BJ (cell line): ENCODE data around the gene AGTRAP. TPM values are rescaled to one million over a fixed set of nuclear protein-coding genes. Genes with fewer than 3 reads are reported as not detected.

Experiments
- CTCF ChIA-PET: fragments of 350-600 bp; formaldehyde crosslinking; extraction: SDS; loops from one replicate; lab custom pipeline; 2021; ENCODE audit warnings: antibody characterized with exemption, inconsistent platforms; lab: Yijun Ruan, JAX
- POLR2A ChIA-PET: fragments of 300-600 bp; sonication (Branson Sonifier 250); formaldehyde crosslinking; extraction: SDS; loops from one replicate; lab custom pipeline; 2021; ENCODE audit warnings: antibody characterized with exemption; lab: Charles Lee
- DNase-seq: peaks from one replicate; pipeline ENCODE4 v3.0.0-alpha.2; 2011; ENCODE audit warnings: low read depth
- H3K27me3 ChIP-seq: 2 replicates; pipeline ENCODE4 v1.6.0; 2011; ENCODE audit warnings: low read length; ENCODE audit not compliant: control insufficient read depth, insufficient read depth
- H3K36me3 ChIP-seq: 2 replicates; pipeline ENCODE4 v1.5.1; 2011; ENCODE audit warnings: low read length; ENCODE audit not compliant: control insufficient read depth, insufficient read depth
- H3K4me3 ChIP-seq: 2 replicates; pipeline ENCODE4 v1.5.1; 2011; ENCODE audit warnings: low read depth, mild to moderate bottlenecking, control low read depth, low read length
- CTCF ChIP-seq: IDR thresholded peaks from 2 replicates; pipeline ENCODE4 v1.5.1; 2011; ENCODE audit warnings: low read depth, mild to moderate bottlenecking, control low read depth, inconsistent platforms, low read length, moderate library complexity; ENCODE audit not compliant: insufficient read depth
- polyA plus RNA-seq: library from polyadenylated mRNA; depleted of rRNA; stranded (reverse); fragments of >200 nt; gene quantifications from 2 replicates; pipeline ENCODE4 v1.2.3, GENCODE V29; 2011

AGTRAP gene
- polyA plus RNA-seq, 1 experiment = 64.5 TPM

DNA sequence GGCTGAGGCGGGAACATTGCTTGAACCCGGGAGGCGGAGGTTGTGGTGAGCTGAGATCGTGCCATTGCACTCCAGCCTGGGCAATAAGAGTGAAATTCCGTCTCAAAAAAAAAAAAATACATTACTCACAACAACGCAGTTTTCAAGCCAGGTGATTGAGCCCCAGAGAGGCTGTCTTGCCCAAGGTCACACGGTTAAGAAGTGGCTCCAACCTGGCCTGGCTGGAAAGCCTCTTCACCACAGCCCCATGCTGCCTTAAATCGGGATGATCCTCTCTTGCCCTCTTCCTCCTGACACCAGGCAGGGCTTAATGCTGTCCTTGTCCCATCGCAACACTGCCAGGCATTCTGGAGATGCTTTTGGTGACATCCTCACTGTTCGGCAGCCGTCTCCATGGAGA, 22.8 kb upstream of the AGTRAP start:
- no peak for DNase-seq
- Histone ChIP-seq H3K4me3 (no peak overlapping the region), H3K36me3 (no peaks in the 10 kb centered on the region), H3K27me3 (no peaks in the 10 kb centered on the region)
- ChIA-PET CTCF (interaction anchor here (0.6 to 3.4 kb wide), 2 partner anchors 18 to 63 kb away, joined by 3 to 18 read pairs; no protein-coding TSS in a partner anchor), POLR2A (no interaction called here)
- no peak for TF ChIP-seq CTCF

DNA sequence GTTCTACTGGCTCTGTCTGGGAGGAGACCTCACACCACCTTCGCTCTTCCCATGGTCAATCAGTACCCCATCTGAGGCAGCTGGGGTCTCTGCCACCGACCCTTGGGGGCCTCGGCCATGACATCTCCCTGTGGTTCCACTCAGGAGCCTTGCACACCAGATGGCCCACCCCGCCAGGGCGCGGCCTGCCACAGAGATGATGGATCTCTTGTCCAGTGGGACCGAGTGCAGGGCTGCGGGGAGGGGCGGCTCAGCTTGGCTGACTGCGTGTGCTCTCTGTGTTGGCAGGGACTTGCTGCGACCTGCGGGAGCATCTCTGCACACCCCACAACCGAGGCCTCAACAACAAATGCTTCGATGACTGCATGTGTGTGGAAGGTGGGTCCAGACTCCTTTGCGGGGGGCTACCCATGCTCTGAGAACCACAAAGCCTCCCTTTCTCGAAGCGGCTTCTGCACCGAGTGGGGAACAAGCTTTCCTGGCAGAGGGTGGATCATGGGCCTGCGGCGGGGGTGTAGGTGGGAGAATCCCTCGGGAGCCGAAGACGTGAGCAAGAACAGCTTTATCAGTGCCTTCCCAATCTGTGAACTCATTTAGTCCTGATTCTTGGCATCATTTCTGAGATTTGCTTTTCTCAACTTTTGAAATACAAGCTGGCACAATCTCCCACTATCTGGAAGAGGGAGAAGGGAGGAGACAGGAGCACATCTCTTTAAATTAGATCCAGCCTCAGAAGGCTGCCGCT, 20.9 kb upstream of the AGTRAP start:
- Histone ChIP-seq H3K27me3 (0 out of 2 replicates have a peak, but pooled peaks cover 2% of the 10 kb centered on the region), H3K36me3 (no peaks in the 10 kb centered on the region), H3K4me3 (no peak overlapping the region)
- TF ChIP-seq CTCF = no peak
- no peak for DNase-seq
- POLR2A ChIA-PET = no interaction called here
- CTCF ChIA-PET = interaction anchor here (1.0 to 3.4 kb wide), 6 partner anchors 9 to 69 kb away, joined by 3 to 18 read pairs (median 4); partner anchors contain the start of gene FBXO6

DNA sequence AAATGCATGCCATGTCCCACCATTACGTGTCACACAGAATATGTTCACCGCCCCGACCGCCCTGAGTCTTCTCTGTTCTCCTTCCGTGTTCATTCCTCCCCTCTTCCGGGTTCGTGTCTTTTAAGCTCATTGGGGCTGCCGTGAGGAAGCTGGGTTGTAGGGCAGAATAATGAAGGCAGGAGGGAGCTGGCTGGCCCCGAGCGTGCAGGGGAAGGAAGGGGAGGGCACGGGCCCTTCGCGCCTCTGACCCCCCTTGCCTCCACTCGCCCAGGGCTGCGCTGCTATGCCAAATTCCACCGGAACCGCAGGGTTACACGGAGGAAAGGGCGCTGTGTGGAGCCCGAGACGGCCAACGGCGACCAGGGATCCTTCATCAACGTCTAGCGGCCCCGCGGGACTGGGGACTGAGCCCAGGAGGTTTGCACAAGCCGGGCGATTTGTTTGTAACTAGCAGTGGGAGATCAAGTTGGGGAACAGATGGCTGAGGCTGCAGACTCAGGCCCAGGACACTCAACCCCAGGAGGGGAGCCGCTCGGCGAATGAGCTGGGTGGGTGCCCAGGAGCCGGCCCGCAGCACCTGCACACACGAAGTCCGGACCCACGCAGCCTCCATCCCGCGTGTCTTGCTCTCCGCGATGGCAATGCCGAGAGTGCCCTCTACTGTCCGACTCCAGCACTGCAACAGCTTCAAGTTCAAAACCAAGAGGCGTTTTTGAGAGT, 16.5 kb upstream of the AGTRAP start:
- peaks cover 2% of the 10 kb centered on the region for H3K27me3 ChIP-seq
- CTCF ChIA-PET = interaction anchor here (0.6 to 7.1 kb wide), 26 partner anchors 9 to 698 kb away, joined by 3 to 86 read pairs (median 4); partner anchors contain the start of genes AGTRAP, FBXO2, FBXO6 and MAD2L2
- peak overlapping the region; percentile 21; the same call in 1 of the 2 replicates for H3K4me3 ChIP-seq
- TF ChIP-seq CTCF = peak; percentile 97
- POLR2A ChIA-PET = no interaction called here
- no peaks in the 10 kb centered on the region for H3K36me3 ChIP-seq
- DNase-seq = no peak

GRCh38 chr1:11720033-11720376, 15.9 kb upstream of the AGTRAP start:
- Histone ChIP-seq H3K4me3 (no peak overlapping the region), H3K27me3 (peaks cover 2% of the 10 kb centered on the region), H3K36me3 (no peaks in the 10 kb centered on the region)
- ChIA-PET CTCF (interaction anchor here (0.6 to 7.1 kb wide), 23 partner anchors 9 to 699 kb away, joined by 3 to 86 read pairs (median 5); partner anchors contain the start of genes AGTRAP, FBXO2, FBXO6 and MAD2L2), POLR2A (no interaction called here)
- no peak for DNase-seq
- no peak for TF ChIP-seq CTCF

GRCh38 chr1:11720525-11720924, 15.4 kb upstream of the AGTRAP start:
- no peak for TF ChIP-seq CTCF
- H3K4me3 ChIP-seq = no peak overlapping the region
- POLR2A ChIA-PET = no interaction called here
- H3K27me3 ChIP-seq = peaks cover 2% of the 10 kb centered on the region
- CTCF ChIA-PET = interaction anchor here (0.6 to 7.1 kb wide), 13 partner anchors 11 to 682 kb away, joined by 3 to 86 read pairs (median 14); partner anchors contain the start of genes AGTRAP, FBXO2, FBXO6 and MAD2L2
- no peak for DNase-seq
- no peaks in the 10 kb centered on the region for H3K36me3 ChIP-seq
